ENCODE results near the gene LMAN1L. TPM values are rescaled to one million over a fixed set of nuclear protein-coding genes. Genes with fewer than 3 reads are reported as not detected.

The LMAN1L gene
- total RNA-seq, 8 experiments from 2014 or later, result 0.08 to 1.8 (median 0.32) TPM; not detected in 1

DNA sequence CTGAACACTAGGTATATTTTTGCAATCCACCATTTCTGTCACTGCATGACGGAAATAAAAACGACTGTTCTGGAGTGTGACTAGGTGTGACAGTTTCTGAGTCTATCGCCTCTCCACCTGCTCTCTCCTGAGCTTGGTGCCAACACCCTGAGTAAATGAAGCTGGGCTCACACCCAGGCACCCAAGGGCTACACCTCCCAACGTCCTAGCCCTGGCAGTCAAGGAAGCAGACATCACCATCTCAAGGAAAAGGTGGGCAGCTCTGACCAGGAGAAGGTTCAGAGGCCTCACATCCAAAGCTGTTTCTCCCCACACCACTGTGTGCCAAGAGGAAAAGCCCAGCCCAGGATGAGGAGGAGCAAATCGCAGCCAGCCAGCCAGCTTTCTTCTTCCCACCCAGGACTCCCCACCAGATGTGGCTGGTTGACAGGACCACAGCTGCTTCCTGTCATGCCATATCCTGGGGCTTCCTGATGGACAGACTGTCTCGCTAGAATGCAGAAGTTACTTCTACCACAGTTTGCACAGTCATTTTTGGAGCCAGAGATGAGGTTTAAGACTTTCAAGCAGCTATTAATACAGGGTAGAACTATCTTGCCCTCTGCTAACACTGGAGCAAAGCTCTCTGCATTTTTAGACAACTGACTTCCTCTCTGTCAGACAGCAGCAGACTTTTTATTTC lies 57.2 kb downstream of the LMAN1L start:
- WGBS, 10 experiments, result 0 to 100% (median 65%) methylated on average over 1 to 2 of the region's 6 CpGs; no CpG with 5 or more reads in 2 of the 10 experiments
- in situ Hi-C loops (cut with MboI; ENCODE audit: low pct_unique_long_range_greater_than_20kb in 2 of 9, low sequenced_read_pairs in 9 of 9, unreplicated experiment in 9 of 9), result no loop called here
- H3K27ac ChIP-seq, result no peak overlapping the region
- peak in 2 of 8 experiments; percentile 5 to 12 for ATAC-seq (replicated peaks in 6 of 8)
- peaks cover 10 to 11% of the 10 kb centered on the region in 2 donors for H3K4me1 ChIP-seq (replicated peaks in 1 of 2)
- H3K4me3 ChIP-seq, result no peak overlapping the region

- WGBS, 10 experiments, result 46 to 95% (median 68%) methylated on average over 2 to 6 of the region's 6 CpGs; no CpG with 5 or more reads in 2 of the 10 experiments
- in situ Hi-C loops (cut with MboI; ENCODE audit: low pct_unique_long_range_greater_than_20kb in 2 of 9, low sequenced_read_pairs in 9 of 9, unreplicated experiment in 9 of 9), result no loop called here
- no peak overlapping the region for H3K4me3 ChIP-seq
Observed at GRCh38 chr15:74870436-74871215, 58.0 kb downstream of the LMAN1L start.

GRCh38 chr15:74872702-74873035 lies 60.0 kb downstream of the LMAN1L start:
- peak overlapping the region; percentile 55 to 90 (median 63) for H3K4me3 ChIP-seq
- ATAC-seq (replicated peaks in 6 of 8), result no peak
- WGBS, 10 experiments, result 0 to 2% (median 0%) methylated on average over 1 to 9 of the region's 11 CpGs; no CpG with 5 or more reads in 4 of the 10 experiments
- H3K27ac ChIP-seq, result peak overlapping the region; percentile 96 to 97
- in situ Hi-C loops (cut with MboI; ENCODE audit: low pct_unique_long_range_greater_than_20kb in 2 of 9, low sequenced_read_pairs in 9 of 9, unreplicated experiment in 9 of 9), result no loop called here
- H3K4me1 ChIP-seq (replicated peaks in 1 of 2), result peaks cover 10 to 11% of the 10 kb centered on the region in 2 donors

More at GRCh38 chr15:74870436-74871215, 58.0 kb downstream of the LMAN1L start:
- H3K4me1 ChIP-seq (replicated peaks in 1 of 2), result peaks cover 10 to 11% of the 10 kb centered on the region in 2 donors
- no peak overlapping the region for H3K27ac ChIP-seq
- ATAC-seq (replicated peaks in 6 of 8), result no peak

DNA sequence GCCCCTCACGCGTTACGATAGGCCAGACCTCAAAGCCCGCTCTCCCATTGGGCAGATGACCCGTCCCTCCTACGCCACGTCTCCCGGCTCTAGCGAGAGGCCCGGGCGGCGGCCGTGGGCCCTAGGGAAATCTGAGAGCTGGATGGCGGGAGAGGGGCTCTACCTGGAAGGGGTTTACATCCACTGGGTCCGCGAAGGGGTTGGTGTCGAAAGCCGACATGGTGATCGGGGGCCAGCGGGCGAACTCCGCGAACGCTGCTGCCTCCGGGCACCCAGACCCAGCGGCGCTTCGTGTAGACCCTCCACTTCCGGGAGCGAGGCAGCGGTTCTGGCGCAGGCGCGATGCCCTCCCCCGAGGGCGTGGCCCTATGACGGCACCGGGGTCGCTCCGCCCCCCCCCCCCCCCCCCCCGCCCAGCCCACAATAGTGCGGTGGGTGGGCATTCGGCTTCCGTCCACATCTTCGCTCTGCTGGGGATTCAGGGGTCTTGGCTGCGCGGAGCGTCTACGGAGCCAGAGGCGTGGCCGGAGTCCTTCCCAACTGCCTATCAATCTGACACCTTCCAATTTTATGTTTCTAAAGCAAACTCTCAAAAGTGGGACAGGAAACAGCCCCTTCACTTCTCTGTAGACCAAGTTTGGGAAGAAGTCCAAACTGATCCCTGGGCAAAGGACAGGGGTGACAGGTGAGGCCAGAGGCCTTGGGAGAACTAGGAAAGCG lies 60.6 kb downstream of the LMAN1L start, which contains the start of gene SCAMP2:
SCAMP2 (minus strand) TSS at position 330 of the 720 bp plus-strand sequence; CDS start at position 220, 110 bp downstream.
- WGBS, 10 experiments, result 0 to 4% (median 0%) methylated on average over 1 to 8 of the region's 52 CpGs; no CpG with 5 or more reads in 6 of the 10 experiments
- H3K4me1 ChIP-seq (replicated peaks in 1 of 2), result peaks cover 10 to 11% of the 10 kb centered on the region in 2 donors
- peak within 1 kb of the TSS; percentile 55 to 90 (median 63) for H3K4me3 ChIP-seq
- peak within 1 kb of the TSS; percentile 96 to 97 for H3K27ac ChIP-seq
- peak; percentile 94 to 98 (median 96) for ATAC-seq (replicated peaks in 6 of 8)
- in situ Hi-C loops (cut with MboI; ENCODE audit: low pct_unique_long_range_greater_than_20kb in 2 of 9, low sequenced_read_pairs in 9 of 9, unreplicated experiment in 9 of 9), result no loop called here

GRCh38 chr15:74873756-74874424 lies 61.3 kb downstream of the LMAN1L start:
- Histone ChIP-seq H3K27ac (peak overlapping the region; percentile 24 to 96), H3K4me3 (peak overlapping the region; percentile 55 to 90 (median 63)), H3K4me1 (replicated peaks in 1 of 2) (peaks cover 10 to 11% of the 10 kb centered on the region in 2 donors)
- WGBS, 10 experiments, result 0 to 100% (median 100%) methylated on average over 1 to 3 of the region's 16 CpGs; no CpG with 5 or more reads in 2 of the 10 experiments
- in situ Hi-C loops (cut with MboI; ENCODE audit: low pct_unique_long_range_greater_than_20kb in 2 of 9, low sequenced_read_pairs in 9 of 9, unreplicated experiment in 9 of 9), result no loop called here
- peak in 5 of 8 experiments; percentile 0 to 13 (median 3) for ATAC-seq (replicated peaks in 6 of 8)

Other genes with a start within 250 kb of the LMAN1L start
- gene CLK3, start 197.0 kb upstream of the LMAN1L start, total RNA-seq, result 100 to 1,000 TPM in 1 of 8 experiments, 10 to 100 TPM in 7; 61.4 to 116 (median 77.9) TPM
- 10 to 100 TPM in 7 of 8 experiments, 1 to 10 TPM in 1; 8.8 to 47.1 (median 29.1) TPM for gene EDC3, start 116.8 kb upstream of the LMAN1L start, total RNA-seq
- gene CYP1A1, start 87.3 kb upstream of the LMAN1L start, total RNA-seq, result 1 to 10 TPM in 2 of 8 experiments, under 1 TPM in 5, not detected in 1; 0.21 to 3.8 (median 0.73) TPM
- gene CYP1A2, start 64.0 kb upstream of the LMAN1L start, total RNA-seq, result under 1 TPM in 4 of 8 experiments, not detected in 4; 0.13 to 0.47 (median 0.14) TPM
- 100 to 1,000 TPM in 2 of 8 experiments, 10 to 100 TPM in 6; 15.6 to 155 (median 27.0) TPM for gene CSK, start 30.8 kb upstream of the LMAN1L start, total RNA-seq
- under 1 TPM in 7 of 8 experiments, not detected in 1; 0.11 to 0.66 (median 0.32) TPM for gene CPLX3, start 13.8 kb downstream of the LMAN1L start, total RNA-seq
- 10 to 100 TPM; 19.8 to 37.2 (median 28.6) TPM for gene ULK3, start 30.3 kb downstream of the LMAN1L start, total RNA-seq
- 10 to 100 TPM; 12.3 to 49.9 (median 24.0) TPM for gene SCAMP2, start 60.5 kb downstream of the LMAN1L start, total RNA-seq
- gene MPI, start 77.2 kb downstream of the LMAN1L start, total RNA-seq, result 10 to 100 TPM; 43.0 to 70.9 (median 54.5) TPM
- gene FAM219B, start 94.0 kb downstream of the LMAN1L start, total RNA-seq, result 10 to 100 TPM; 22.2 to 62.1 (median 46.6) TPM
- 100 to 1,000 TPM; 108 to 262 (median 203) TPM for gene COX5A, start 125.2 kb downstream of the LMAN1L start, total RNA-seq
- 10 to 100 TPM in 4 of 8 experiments, 1 to 10 TPM in 4; 3.2 to 13.9 (median 9.5) TPM for gene RPP25, start 143.9 kb downstream of the LMAN1L start, total RNA-seq
- gene SCAMP5, start 182.7 kb downstream of the LMAN1L start, total RNA-seq, result 10 to 100 TPM in 5 of 8 experiments, 1 to 10 TPM in 3; 3.6 to 62.7 (median 51.5) TPM
- gene PPCDC, start 210.8 kb downstream of the LMAN1L start, total RNA-seq, result 10 to 100 TPM in 4 of 8 experiments, 1 to 10 TPM in 4; 4.7 to 16.1 (median 9.9) TPM

All from motor neuron (in vitro differentiated cells).